WTC11 (cell line): ENCODE measurements around the gene NDUFA13. TPM values are rescaled to one million over a fixed set of nuclear protein-coding genes. Genes with fewer than 3 reads are reported as not detected.

ENCODE experiments used
- ATAC-seq: fragments of 200-7000 bp; cut with Tn5 transposase; 2 replicates; pipeline ENCODE4 v1.10.0; 2021; ENCODE audit warnings: mild to moderate bottlenecking, moderate library complexity
- CTCF ChIA-PET: fragments of 300-600 bp; sonication (Branson Sonifier 250); formaldehyde crosslinking; loops from one replicate; lab custom pipeline; 2021; ENCODE audit warnings: antibody characterized with exemption; lab: Charles Lee
- POLR2A ChIA-PET: fragments of 350-600 bp; sonication (Branson Sonifier 250); formaldehyde crosslinking; loops from one replicate; lab custom pipeline; 2021; ENCODE audit warnings: antibody characterized with exemption; lab: Charles Lee
- DNase-seq: peaks from one replicate; pipeline ENCODE4 v3.0.0; 2021; ENCODE audit warnings: low spot score
- H3K27ac Mint-ChIP-seq: 2 replicates; pipeline ENCODE4 v1.8.0; 2021; ENCODE audit warnings: mixed read lengths
- H3K27me3 Mint-ChIP-seq: 2 replicates; pipeline ENCODE4 v1.8.0; 2021; ENCODE audit warnings: low read depth, mild to moderate bottlenecking, moderate library complexity, mixed read lengths
- H3K36me3 Mint-ChIP-seq: 2 replicates; pipeline ENCODE4 v1.8.0; 2021; ENCODE audit warnings: mixed read lengths
- H3K4me1 Mint-ChIP-seq: 2 replicates; pipeline ENCODE4 v1.8.0; 2022; ENCODE audit warnings: mixed read lengths
- H3K4me3 Mint-ChIP-seq: 2 replicates; pipeline ENCODE4 v1.8.0; 2021; ENCODE audit warnings: mild to moderate bottlenecking, moderate library complexity, mixed read lengths
- H3K9me3 Mint-ChIP-seq: 2 replicates; pipeline ENCODE4 v1.8.0; 2021; ENCODE audit warnings: mixed read lengths
- JUN ChIP-seq: sonication (generic); formaldehyde crosslinking; IDR thresholded peaks from 2 replicates; pipeline ENCODE4 v1.8.0; 2023; ENCODE audit warnings: mild to moderate bottlenecking, missing genetic modification reagents
- NFATC4 ChIP-seq: fragments of 250-450 bp; sonication (Bioruptor Pico); IDR thresholded peaks from 2 replicates; pipeline ENCODE4 v1.9.0; 2021; ENCODE audit warnings: mild to moderate bottlenecking
- NFYB ChIP-seq: sonication (generic); formaldehyde crosslinking; conservative IDR thresholded peaks from 2 replicates; pipeline ENCODE4 v1.8.0; 2022; ENCODE audit warnings: low read depth, missing genetic modification reagents
- OVOL2 ChIP-seq: fragments of 250-450 bp; sonication (Bioruptor Pico); IDR thresholded peaks from 2 replicates; pipeline ENCODE4 v1.9.0; 2021; ENCODE audit warnings: mild to moderate bottlenecking, borderline replicate concordance
- PRRX2 ChIP-seq: fragments of 250-450 bp; sonication (Bioruptor Pico); IDR thresholded peaks from 2 replicates; pipeline ENCODE4 v1.8.0; 2021; ENCODE audit warnings: mild to moderate bottlenecking
- RORB ChIP-seq: fragments of 250-450 bp; sonication (Bioruptor Pico); IDR thresholded peaks from 2 replicates; pipeline ENCODE4 v1.9.0; 2021; ENCODE audit warnings: mild to moderate bottlenecking
- SP1 ChIP-seq: sonication (generic); formaldehyde crosslinking; conservative IDR thresholded peaks from 2 replicates; pipeline ENCODE4 v1.8.1; 2022; ENCODE audit warnings: missing genetic modification reagents
- ZBTB21 ChIP-seq: sonication (generic); formaldehyde crosslinking; IDR thresholded peaks from 2 replicates; pipeline ENCODE4 v1.8.1; 2023; ENCODE audit warnings: mild to moderate bottlenecking, missing genetic modification reagents, borderline replicate concordance
- ZNF263 ChIP-seq: sonication (generic); formaldehyde crosslinking; IDR thresholded peaks from 2 replicates; pipeline ENCODE4 v1.8.1; 2022; ENCODE audit warnings: low read depth, mild to moderate bottlenecking, moderate library complexity, missing genetic modification reagents
- total RNA-seq: library from RNA; stranded (reverse); gene quantifications from 3 replicates; pipeline ENCODE4 v1.2.3, GENCODE V29; 2021
- TF ChIP-seq, protein P1 (sequence below): sonication (generic); formaldehyde crosslinking; IDR thresholded peaks from 2 replicates; pipeline ENCODE4 v1.8.1; 2023; ENCODE audit warnings: mild to moderate bottlenecking, moderate library complexity, missing genetic modification reagents
- TF ChIP-seq, protein P2 (sequence below): sonication (generic); formaldehyde crosslinking; IDR thresholded peaks from 2 replicates; pipeline ENCODE4 v1.8.1; 2023; ENCODE audit warnings: mild to moderate bottlenecking, missing genetic modification reagents, moderate library complexity
- TF ChIP-seq, protein P3 (sequence below): sonication (generic); formaldehyde crosslinking; IDR thresholded peaks from 2 replicates; pipeline ENCODE4 v1.8.0; 2023; ENCODE audit warnings: missing genetic modification reagents
- TF ChIP-seq, protein P4 (sequence below): fragments of 250-450 bp; sonication (Bioruptor Pico); IDR thresholded peaks from 2 replicates; pipeline ENCODE4 v1.9.0; 2021; ENCODE audit warnings: mild to moderate bottlenecking
- TF ChIP-seq, protein P5 (sequence below): fragments of 250-450 bp; sonication (Bioruptor Pico); IDR thresholded peaks from 2 replicates; pipeline ENCODE4 v2.1.2; 2022; ENCODE audit warnings: mild to moderate bottlenecking, moderate library complexity
- TF ChIP-seq, protein P6 (sequence below): fragments of 250-450 bp; sonication (Bioruptor Pico); IDR thresholded peaks from 2 replicates; pipeline ENCODE4 v1.9.0; 2021; ENCODE audit warnings: mild to moderate bottlenecking, borderline replicate concordance

NDUFA13 gene
- total RNA-seq, 1 experiment from 2014 or later, result 519 TPM

DNA sequence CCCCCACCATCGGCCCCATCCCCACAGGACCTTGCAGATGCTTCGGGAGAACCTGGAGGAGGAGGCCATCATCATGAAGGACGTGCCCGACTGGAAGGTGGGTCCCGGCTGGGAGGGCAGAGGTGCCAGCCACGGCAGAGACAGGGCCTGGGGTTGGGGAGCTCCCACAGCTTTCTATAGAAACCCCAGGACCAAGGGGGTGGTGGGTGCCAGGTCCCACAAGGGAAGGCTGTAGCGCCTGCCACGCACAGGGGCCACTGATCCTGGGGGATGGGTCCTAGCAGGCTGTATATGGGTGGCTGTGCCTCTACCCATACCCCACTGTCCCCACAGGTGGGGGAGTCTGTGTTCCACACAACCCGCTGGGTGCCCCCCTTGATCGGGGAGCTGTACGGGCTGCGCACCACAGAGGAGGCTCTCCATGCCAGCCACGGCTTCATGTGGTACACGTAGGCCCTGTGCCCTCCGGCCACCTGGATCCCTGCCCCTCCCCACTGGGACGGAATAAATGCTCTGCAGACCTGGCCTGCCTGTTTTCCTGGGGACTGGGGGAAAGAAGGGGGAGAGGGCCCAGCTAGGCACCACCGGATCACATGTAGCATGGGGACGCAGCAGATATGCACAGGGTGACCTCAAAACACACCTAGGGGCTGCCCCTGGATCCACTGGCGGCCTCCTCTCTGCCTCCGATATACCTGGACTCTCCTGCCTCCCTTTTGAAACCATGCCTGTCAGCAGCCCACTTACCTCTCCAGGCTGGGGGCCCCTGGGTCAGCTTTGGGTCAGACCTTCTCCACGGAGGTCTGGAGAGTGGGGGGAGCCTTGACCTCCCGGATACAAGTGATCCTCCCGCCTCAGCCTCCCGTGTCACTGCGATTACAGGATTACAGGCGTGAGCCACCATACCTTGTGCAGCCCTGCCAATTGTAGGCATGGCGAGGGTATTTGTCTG, 11.9 kb downstream of the NDUFA13 start (continued):
- TF ChIP-seq, protein P1, sequence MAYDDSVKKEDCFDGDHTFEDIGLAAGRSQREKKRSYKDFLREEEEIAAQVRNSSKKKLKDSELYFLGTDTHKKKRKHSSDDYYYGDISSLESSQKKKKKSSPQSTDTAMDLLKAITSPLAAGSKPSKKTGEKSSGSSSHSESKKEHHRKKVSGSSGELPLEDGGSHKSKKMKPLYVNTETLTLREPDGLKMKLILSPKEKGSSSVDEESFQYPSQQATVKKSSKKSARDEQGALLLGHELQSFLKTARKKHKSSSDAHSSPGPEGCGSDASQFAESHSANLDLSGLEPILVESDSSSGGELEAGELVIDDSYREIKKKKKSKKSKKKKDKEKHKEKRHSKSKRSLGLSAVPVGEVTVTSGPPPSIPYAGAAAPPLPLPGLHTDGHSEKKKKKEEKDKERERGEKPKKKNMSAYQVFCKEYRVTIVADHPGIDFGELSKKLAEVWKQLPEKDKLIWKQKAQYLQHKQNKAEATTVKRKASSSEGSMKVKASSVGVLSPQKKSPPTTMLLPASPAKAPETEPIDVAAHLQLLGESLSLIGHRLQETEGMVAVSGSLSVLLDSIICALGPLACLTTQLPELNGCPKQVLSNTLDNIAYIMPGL (CRISPR knock-in tag), result no peak
- TF ChIP-seq, protein P2, sequence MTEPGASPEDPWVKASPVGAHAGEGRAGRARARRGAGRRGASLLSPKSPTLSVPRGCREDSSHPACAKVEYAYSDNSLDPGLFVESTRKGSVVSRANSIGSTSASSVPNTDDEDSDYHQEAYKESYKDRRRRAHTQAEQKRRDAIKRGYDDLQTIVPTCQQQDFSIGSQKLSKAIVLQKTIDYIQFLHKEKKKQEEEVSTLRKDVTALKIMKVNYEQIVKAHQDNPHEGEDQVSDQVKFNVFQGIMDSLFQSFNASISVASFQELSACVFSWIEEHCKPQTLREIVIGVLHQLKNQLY (CRISPR knock-in tag), result no peak
- TF ChIP-seq, protein P3, sequence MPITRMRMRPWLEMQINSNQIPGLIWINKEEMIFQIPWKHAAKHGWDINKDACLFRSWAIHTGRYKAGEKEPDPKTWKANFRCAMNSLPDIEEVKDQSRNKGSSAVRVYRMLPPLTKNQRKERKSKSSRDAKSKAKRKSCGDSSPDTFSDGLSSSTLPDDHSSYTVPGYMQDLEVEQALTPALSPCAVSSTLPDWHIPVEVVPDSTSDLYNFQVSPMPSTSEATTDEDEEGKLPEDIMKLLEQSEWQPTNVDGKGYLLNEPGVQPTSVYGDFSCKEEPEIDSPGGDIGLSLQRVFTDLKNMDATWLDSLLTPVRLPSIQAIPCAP, result no peak

DNA sequence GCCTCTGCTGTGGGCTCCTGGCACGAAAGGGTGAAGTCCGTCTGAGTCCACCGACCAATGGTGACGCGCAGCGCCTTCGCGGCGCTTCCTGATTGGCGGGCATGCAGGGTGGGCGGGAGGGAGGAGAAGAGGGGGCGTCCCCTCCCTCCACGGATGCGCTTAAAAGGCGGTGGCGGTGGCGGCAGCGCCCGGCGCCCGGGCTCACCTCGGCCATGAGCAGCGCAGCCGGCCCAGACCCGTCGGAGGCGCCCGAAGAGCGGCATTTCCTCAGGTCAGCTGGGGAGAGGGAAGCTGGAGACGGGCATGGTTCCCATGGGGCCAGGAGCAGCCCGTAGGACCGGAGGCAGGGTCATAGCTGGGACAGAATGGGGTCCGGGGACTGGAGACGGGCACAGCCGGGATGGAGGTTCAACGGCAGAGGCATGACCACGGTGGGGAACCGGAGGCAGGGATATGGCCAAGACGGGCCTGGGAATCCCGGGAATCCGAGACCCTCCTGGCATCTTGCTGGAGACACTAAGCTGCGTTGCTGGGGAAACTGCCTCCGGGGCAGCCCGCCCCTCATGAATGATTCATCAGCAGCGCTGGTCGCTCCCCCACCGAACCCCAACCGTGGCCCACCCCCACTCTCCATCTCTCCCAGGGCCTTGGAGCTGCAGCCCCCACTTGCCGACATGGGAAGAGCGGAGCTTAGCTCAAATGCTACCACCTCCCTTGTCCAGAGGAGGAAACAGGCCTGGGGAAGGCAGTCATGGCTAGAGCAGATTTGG, 12.9 kb downstream of the NDUFA13 start, which contains the start of gene YJEFN3:
YJEFN3 (plus strand) TSS at position 191 of the 770 bp plus-strand sequence; CDS start at position 213, 22 bp downstream.
- ChIA-PET POLR2A (interaction anchor here (0.6 to 1.2 kb wide), 3 partner anchors 22 to 162 kb away, joined by 3 to 5 read pairs (median 3); no protein-coding TSS in a partner anchor), CTCF (interaction anchor here (0.5 to 14.4 kb wide), 6 partner anchors 12 to 354 kb away, joined by 3 to 408 read pairs (median 4); partner anchors contain the start of gene GMIP)
- H3K4me1 Mint-ChIP-seq, result peaks cover 16% of the 10 kb centered on the region
- H3K27me3 Mint-ChIP-seq, result no peaks in the 10 kb centered on the region; the same call in 1 of the 2 replicates
- peak; percentile 79 for DNase-seq
- no peaks in the 10 kb centered on the region for H3K9me3 Mint-ChIP-seq
- H3K27ac Mint-ChIP-seq, result 0 out of 2 replicates have a peak within 1 kb of the TSS, but pooled peaks have one; percentile 57
- H3K4me3 Mint-ChIP-seq, result peak within 1 kb of the TSS; percentile 25; the same call in 1 of the 2 replicates
- H3K36me3 Mint-ChIP-seq, result peaks cover 5% of the 10 kb centered on the region; the same call in 1 of the 2 replicates
- peak; percentile 62 for ATAC-seq
- no peak for TF ChIP-seq OVOL2 (CRISPR knock-in tag)
- TF ChIP-seq, protein P4, sequence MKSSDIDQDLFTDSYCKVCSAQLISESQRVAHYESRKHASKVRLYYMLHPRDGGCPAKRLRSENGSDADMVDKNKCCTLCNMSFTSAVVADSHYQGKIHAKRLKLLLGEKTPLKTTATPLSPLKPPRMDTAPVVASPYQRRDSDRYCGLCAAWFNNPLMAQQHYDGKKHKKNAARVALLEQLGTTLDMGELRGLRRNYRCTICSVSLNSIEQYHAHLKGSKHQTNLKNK (CRISPR knock-in tag), result no peak
- TF ChIP-seq NFATC4 (CRISPR knock-in tag), result no peak
- TF ChIP-seq NFYB (CRISPR knock-in tag), result peak; percentile 69
- no peak for TF ChIP-seq ZNF263 (CRISPR knock-in tag)

DNA sequence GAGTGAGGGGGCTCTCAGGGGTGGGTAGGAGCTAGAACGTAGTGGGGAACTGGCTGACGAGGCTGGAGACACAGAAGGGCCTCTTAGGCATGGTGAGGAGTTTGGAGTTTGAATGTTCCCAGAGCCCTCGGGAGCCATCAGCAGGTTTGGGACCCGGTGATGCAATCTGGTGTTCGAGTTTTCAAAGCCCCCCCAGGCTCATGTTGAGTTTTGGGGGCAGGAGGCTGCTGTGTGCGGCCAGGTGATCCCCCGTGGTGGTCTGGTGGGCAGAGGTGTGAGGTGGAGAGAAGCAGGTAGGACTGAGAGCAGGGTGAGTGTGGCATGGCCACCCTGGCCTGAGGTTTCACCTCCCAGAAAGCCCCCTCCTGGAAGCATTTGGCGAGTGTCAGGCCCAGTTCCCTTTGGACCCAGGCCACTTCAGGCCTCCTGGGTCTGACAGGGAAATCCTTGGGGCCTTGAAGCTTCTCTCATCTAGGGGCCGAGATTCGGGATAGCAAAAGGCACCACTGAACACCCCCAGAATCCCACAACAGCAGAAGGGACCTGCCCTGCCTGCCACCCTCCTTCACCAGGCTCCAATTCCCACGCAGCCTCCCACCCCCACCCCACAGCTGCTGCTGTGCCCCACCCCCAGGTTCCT, 13.9 kb downstream of the NDUFA13 start:
- ATAC-seq (no peak), DNase-seq (no peak)
- ChIA-PET CTCF (interaction anchor here (0.5 to 14.4 kb wide), 7 partner anchors 11 to 168 kb away, joined by 3 to 408 read pairs (median 9); partner anchors contain the start of gene GMIP), POLR2A (no interaction called here)
- Mint-ChIP-seq H3K27ac (no peak overlapping the region), H3K36me3 (peaks cover 3% of the 10 kb centered on the region; the same call in 1 of the 2 replicates), H3K4me1 (peaks cover 21% of the 10 kb centered on the region), H3K4me3 (no peak overlapping the region), H3K9me3 (no peaks in the 10 kb centered on the region), H3K27me3 (no peaks in the 10 kb centered on the region; the same call in 1 of the 2 replicates)
- TF ChIP-seq OVOL2 (CRISPR knock-in tag), result no peak
- TF ChIP-seq, protein P5, sequence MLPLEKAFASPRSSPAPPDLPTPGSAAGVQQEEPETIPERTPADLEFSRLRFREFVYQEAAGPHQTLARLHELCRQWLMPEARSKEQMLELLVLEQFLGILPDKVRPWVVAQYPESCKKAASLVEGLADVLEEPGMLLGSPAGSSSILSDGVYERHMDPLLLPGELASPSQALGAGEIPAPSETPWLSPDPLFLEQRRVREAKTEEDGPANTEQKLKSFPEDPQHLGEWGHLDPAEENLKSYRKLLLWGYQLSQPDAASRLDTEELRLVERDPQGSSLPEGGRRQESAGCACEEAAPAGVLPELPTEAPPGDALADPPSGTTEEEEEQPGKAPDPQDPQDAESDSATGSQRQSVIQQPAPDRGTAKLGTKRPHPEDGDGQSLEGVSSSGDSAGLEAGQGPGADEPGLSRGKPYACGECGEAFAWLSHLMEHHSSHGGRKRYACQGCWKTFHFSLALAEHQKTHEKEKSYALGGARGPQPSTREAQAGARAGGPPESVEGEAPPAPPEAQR (CRISPR knock-in tag), result no peak
- TF ChIP-seq, protein P2 (CRISPR knock-in tag), result no peak
- TF ChIP-seq, protein P6, sequence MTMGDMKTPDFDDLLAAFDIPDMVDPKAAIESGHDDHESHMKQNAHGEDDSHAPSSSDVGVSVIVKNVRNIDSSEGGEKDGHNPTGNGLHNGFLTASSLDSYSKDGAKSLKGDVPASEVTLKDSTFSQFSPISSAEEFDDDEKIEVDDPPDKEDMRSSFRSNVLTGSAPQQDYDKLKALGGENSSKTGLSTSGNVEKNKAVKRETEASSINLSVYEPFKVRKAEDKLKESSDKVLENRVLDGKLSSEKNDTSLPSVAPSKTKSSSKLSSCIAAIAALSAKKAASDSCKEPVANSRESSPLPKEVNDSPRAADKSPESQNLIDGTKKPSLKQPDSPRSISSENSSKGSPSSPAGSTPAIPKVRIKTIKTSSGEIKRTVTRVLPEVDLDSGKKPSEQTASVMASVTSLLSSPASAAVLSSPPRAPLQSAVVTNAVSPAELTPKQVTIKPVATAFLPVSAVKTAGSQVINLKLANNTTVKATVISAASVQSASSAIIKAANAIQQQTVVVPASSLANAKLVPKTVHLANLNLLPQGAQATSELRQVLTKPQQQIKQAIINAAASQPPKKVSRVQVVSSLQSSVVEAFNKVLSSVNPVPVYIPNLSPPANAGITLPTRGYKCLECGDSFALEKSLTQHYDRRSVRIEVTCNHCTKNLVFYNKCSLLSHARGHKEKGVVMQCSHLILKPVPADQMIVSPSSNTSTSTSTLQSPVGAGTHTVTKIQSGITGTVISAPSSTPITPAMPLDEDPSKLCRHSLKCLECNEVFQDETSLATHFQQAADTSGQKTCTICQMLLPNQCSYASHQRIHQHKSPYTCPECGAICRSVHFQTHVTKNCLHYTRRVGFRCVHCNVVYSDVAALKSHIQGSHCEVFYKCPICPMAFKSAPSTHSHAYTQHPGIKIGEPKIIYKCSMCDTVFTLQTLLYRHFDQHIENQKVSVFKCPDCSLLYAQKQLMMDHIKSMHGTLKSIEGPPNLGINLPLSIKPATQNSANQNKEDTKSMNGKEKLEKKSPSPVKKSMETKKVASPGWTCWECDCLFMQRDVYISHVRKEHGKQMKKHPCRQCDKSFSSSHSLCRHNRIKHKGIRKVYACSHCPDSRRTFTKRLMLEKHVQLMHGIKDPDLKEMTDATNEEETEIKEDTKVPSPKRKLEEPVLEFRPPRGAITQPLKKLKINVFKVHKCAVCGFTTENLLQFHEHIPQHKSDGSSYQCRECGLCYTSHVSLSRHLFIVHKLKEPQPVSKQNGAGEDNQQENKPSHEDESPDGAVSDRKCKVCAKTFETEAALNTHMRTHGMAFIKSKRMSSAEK (CRISPR knock-in tag), result no peak
- TF ChIP-seq PRRX2, result no peak
- TF ChIP-seq, protein P1 (CRISPR knock-in tag), result no peak
- TF ChIP-seq SP1, result no peak
- TF ChIP-seq ZBTB21 (CRISPR knock-in tag), result no peak
- TF ChIP-seq JUN, result no peak
- TF ChIP-seq RORB (CRISPR knock-in tag), result no peak
